ENCODE results near the gene MCTP1. TPM values are rescaled to one million over a fixed set of nuclear protein-coding genes. Genes with fewer than 3 reads are reported as not detected.
A peak's percentile ranks its signal among the peaks of the same experiment; 100 is the strongest.
"Not testable (repeated sequence)": the region's sequence is repeated elsewhere in the genome, so short reads cannot be mapped to it uniquely, and the experiment has no call there.

MCTP1 gene
- total RNA-seq, 1 experiment from 2014 or later, result 16.6 TPM

- peak; percentile 76 for DNase-seq (ENCODE audit: low read depth)
Measured at GRCh38 chr5:94968507-94969095, 316.3 kb downstream of the MCTP1 start.

- no peak for DNase-seq (ENCODE audit: low read depth)
Measured at GRCh38 chr5:94967525-94967924, 317.4 kb downstream of the MCTP1 start.

- not testable (repeated sequence) for DNase-seq (ENCODE audit: low read depth)
Measured at GRCh38 chr5:94959279-94959678, 325.6 kb downstream of the MCTP1 start.

GRCh38 chr5:94945656-94946055 lies 339.2 kb downstream of the MCTP1 start:
- DNase-seq (ENCODE audit: low read depth), result no peak

- no peak for DNase-seq (ENCODE audit: low read depth)
Measured at GRCh38 chr5:94944160-94944559, 340.7 kb downstream of the MCTP1 start.

- DNase-seq (ENCODE audit: low read depth), result peak; percentile 15
Measured at GRCh38 chr5:94941122-94941755, 343.7 kb downstream of the MCTP1 start.

- no peak for DNase-seq (ENCODE audit: low read depth)
Measured at GRCh38 chr5:94932259-94932658, 352.6 kb downstream of the MCTP1 start.

GRCh38 chr5:94928891-94929290 lies 356.0 kb downstream of the MCTP1 start:
- no peak for DNase-seq (ENCODE audit: low read depth)

GRCh38 chr5:94920570-94920969 lies 364.3 kb downstream of the MCTP1 start:
- DNase-seq (ENCODE audit: low read depth), result no peak

GRCh38 chr5:94916619-94917018 lies 368.3 kb downstream of the MCTP1 start:
- no peak for DNase-seq (ENCODE audit: low read depth)

GRCh38 chr5:94911276-94911675 lies 373.6 kb downstream of the MCTP1 start:
- no peak for DNase-seq (ENCODE audit: low read depth)

- DNase-seq (ENCODE audit: low read depth), result no peak
Measured at GRCh38 chr5:94910721-94911120, 374.2 kb downstream of the MCTP1 start.

- peak; percentile 57 for DNase-seq (ENCODE audit: low read depth)
Measured at GRCh38 chr5:94908889-94909480, 375.9 kb downstream of the MCTP1 start.

- DNase-seq (ENCODE audit: low read depth), result no peak
Measured at GRCh38 chr5:94906750-94907149, 378.1 kb downstream of the MCTP1 start.

- peak; percentile 38 for DNase-seq (ENCODE audit: low read depth)
Measured at GRCh38 chr5:94903726-94904125, 381.2 kb downstream of the MCTP1 start.

GRCh38 chr5:94901191-94901979 lies 383.5 kb downstream of the MCTP1 start:
- peak; percentile 94 for DNase-seq (ENCODE audit: low read depth)

- DNase-seq (ENCODE audit: low read depth), result peak; percentile 85
Measured at GRCh38 chr5:94900006-94900505, 384.8 kb downstream of the MCTP1 start.

- peak; percentile 33 for DNase-seq (ENCODE audit: low read depth)
Measured at GRCh38 chr5:94893412-94894135, 391.3 kb downstream of the MCTP1 start.

- no peak for DNase-seq (ENCODE audit: low read depth)
Measured at GRCh38 chr5:94891972-94892371, 392.9 kb downstream of the MCTP1 start.

- DNase-seq (ENCODE audit: low read depth), result no peak
Measured at GRCh38 chr5:94891565-94891964, 393.3 kb downstream of the MCTP1 start.

- no peak for DNase-seq (ENCODE audit: low read depth)
Measured at GRCh38 chr5:94890907-94891306, 394.0 kb downstream of the MCTP1 start.
